GM13976 (cell line): ENCODE measurements around the gene CDC34.

Experiments used
- DNase-seq: peaks from one replicate; pipeline ENCODE4 v3.0.0; 2012; ENCODE audit warnings: low spot score
- in situ Hi-C: fragments of 300-500 bp; cut with MboI; formaldehyde crosslinking; loops from one replicate; pipeline ENCODE4 v1.12.0; 2022; ENCODE audit warnings: low sequenced_read_pairs, mixed read lengths, inconsistent platforms; ENCODE audit not compliant: unreplicated experiment
- TF ChIP-seq, protein P1 (sequence below): IDR thresholded peaks from 2 replicates; pipeline ENCODE4 v1.5.1; 2012; ENCODE audit warnings: borderline replicate concordance, mild to moderate bottlenecking; ENCODE audit not compliant: insufficient read depth; ENCODE audit errors: extremely low read depth, missing control alignments, control extremely low read depth

CDC34 gene

DNA sequence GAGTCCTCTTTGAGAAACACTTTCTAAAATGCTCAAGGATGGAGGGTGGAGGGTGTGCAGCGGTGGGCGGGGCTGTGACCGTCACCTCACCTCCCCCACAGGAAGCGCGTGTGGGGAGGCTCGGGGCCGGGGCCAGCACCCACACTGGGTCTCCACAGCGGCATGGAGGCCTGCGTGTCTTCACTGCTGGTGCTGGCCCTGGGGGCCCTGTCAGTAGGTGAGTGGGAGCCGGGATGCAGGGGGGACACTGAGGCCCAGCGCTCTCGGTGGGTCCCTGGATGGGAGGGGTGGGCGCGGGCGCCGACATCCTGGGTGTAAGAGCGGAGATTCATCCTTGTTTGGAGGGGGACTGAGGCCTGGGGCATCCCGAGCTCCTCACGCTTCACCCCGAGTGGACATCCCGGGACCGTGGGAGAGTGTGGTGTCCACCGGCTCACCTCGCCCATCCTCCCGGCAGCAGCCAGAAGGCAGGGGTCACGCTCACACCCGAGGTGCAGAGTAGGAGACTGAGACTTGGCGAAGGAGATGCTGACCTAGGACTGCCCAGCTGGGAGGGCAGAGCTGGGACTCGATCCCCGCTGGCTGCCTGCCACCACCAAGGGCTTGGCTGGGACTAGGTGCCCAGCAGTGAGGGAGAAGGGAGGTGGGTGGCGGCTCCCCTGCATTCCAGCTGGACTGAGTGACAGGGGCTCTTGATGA, 12.5 kb downstream of the CDC34 start, which contains the start of gene GZMM:
Gene GZMM, plus strand, starts transcription at position 144 of the 699 bp plus-strand sequence. Its CDS starts 19 bp downstream, at position 163.
- peak; percentile 47 for DNase-seq
- TF ChIP-seq, protein P1, sequence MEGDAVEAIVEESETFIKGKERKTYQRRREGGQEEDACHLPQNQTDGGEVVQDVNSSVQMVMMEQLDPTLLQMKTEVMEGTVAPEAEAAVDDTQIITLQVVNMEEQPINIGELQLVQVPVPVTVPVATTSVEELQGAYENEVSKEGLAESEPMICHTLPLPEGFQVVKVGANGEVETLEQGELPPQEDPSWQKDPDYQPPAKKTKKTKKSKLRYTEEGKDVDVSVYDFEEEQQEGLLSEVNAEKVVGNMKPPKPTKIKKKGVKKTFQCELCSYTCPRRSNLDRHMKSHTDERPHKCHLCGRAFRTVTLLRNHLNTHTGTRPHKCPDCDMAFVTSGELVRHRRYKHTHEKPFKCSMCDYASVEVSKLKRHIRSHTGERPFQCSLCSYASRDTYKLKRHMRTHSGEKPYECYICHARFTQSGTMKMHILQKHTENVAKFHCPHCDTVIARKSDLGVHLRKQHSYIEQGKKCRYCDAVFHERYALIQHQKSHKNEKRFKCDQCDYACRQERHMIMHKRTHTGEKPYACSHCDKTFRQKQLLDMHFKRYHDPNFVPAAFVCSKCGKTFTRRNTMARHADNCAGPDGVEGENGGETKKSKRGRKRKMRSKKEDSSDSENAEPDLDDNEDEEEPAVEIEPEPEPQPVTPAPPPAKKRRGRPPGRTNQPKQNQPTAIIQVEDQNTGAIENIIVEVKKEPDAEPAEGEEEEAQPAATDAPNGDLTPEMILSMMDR, result no peak
- in situ Hi-C loops, result no loop called here

DNA sequence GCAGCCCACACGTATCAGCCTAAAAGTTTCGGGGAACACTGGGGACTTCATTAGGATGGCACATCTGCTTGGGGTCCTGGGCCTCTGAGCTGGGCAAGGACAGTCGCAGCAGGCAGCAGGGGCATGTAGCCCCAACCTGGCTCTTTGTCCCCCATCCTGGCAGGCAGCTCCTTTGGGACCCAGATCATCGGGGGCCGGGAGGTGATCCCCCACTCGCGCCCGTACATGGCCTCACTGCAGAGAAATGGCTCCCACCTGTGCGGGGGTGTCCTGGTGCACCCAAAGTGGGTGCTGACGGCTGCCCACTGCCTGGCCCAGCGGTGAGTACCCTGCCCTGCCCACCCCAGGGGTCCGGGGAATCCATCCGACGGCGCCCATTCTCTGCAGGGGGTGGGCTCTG, 15.6 kb downstream of the CDC34 start:
- TF ChIP-seq, protein P1, result no peak
- no peak for DNase-seq
- in situ Hi-C loops, result no loop called here

DNA sequence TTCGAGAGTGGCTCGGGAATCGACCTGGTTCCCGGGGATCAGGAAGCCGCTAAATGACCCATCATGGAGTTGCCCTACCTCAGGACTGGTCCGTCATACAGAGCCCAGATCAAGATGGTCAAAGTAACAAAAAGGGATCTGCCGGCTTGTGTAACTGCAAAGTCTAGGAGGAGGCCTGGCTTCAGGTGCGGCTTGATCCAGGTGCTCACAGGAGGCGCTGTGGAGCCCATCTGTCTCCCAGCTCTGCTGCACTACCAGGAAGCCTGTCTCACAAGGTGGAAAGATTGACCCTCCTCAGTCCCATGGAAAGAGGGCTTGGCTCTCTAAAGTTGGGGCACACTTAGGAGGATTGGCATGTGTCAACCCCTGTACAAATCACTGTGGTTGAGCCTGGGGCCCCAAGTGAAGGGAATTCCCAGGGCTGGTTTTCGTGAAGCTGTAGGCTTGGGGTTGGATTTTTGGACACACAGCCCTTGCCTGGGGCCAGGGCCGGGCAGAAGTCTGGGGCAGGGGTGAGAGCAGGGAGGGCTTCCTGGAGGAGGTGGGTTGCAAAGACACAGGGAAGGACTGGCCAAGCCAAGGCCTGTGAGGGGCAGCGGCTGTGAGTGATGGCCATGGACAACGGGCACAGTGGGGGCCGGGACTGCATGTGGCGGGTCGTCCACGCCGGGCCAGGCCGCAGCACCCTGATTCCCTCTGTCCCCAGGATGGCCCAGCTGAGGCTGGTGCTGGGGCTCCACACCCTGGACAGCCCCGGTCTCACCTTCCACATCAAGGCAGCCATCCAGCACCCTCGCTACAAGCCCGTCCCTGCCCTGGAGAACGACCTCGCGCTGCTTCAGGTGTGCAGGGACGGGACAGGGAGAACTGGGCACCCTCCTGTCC, 16.5 kb downstream of the CDC34 start:
- TF ChIP-seq, protein P1, result no peak
- in situ Hi-C loops, result no loop called here
- no peak for DNase-seq

DNA sequence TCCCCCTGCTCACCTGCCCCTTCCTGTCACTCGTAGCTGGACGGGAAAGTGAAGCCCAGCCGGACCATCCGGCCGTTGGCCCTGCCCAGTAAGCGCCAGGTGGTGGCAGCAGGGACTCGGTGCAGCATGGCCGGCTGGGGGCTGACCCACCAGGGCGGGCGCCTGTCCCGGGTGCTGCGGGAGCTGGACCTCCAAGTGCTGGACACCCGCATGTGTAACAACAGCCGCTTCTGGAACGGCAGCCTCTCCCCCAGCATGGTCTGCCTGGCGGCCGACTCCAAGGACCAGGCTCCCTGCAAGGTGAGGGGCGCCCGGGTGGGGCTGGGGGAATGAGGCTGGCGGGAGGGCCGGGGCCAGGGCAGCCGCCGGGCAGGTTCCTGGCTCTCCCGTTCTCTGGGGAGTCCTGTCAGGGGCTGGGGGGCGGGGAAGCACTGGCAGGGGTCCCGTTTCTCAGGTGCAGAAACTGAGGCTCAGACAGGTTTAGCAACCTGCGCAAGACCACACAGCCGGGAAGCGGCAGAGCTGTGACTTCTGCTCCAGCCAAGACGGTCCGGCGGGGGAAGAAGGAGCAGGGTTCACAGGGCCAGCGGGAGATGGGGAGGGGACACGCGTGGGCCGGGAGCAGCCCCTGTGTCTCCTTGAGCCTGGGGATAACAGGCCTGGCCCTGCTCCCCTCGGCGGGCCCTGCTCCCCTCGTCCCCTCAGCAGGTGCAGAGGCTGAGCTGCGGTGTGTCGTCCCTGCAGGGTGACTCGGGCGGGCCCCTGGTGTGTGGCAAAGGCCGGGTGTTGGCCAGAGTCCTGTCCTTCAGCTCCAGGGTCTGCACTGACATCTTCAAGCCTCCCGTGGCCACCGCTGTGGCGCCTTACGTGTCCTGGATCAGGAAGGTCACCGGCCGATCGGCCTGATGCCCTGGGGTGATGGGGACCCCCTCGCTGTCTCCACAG, 17.6 kb downstream of the CDC34 start:
- TF ChIP-seq, protein P1, result no peak
- no peak for DNase-seq
- in situ Hi-C loops, result no loop called here

DNA sequence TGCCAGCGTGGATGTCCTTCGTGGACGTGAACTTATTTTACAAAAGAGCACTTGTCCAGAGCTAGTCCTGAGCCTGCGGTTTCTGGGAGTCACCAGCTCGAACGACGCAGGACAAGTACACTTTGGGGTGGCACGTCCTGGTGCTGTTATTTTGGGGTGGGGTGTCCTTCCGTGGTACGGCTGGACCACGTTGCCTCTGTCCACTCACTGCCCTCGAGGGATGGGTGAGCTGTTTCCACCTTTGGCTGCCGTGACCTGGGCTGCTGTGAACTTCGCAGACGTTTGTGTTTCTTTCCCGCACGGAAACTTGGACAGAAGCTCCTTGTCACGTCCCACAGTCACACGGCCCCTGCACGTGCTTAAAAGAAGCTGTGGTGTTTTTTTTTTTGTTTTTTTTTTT, 23.3 kb downstream of the CDC34 start:
- no peak for DNase-seq
- TF ChIP-seq, protein P1, result no peak
- in situ Hi-C loops, result no loop called here

DNA sequence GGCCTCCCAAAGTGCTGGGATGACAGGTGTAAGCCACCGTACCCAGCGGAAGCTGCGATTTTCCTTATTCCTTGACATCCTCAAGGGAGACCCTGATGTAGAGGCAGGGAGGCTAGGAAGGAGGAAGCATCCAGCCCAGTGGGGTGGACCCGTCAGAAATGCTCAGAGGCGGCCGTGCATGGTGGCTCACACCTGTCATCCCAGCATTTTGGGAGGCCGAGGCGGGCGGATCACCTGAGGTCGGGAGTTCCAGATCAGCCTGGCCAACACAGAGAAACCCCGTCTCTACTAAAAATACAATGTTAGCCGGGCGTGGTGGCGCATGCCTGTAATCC, 23.9 kb downstream of the CDC34 start:
- DNase-seq, result no peak
- TF ChIP-seq, protein P1, result no peak
- in situ Hi-C loops, result no loop called here
